CD4-positive, alpha-beta T cell (primary cell): Measurements from ENCODE around the gene KIAA1328. TPM values are rescaled to one million over a fixed set of nuclear protein-coding genes. Genes with fewer than 3 reads are reported as not detected.

Source experiments
- ATAC-seq: fragments of 200-7000 bp; cut with Tn5 transposase; one replicate; pipeline ENCODE4 v1.10.0; 2022; ENCODE audit warnings: mild to moderate bottlenecking; ENCODE audit not compliant: poor library complexity
- CTCF ChIA-PET: fragments of 350-600 bp; sonication (Branson Sonifier 250); formaldehyde crosslinking; loops from one replicate; lab custom pipeline; 2021; ENCODE audit warnings: antibody characterized with exemption, inconsistent platforms; lab: Charles Lee
- POLR2A ChIA-PET: fragments of 350-600 bp; sonication (Branson Sonifier 250); formaldehyde crosslinking; loops from one replicate; lab custom pipeline; 2021; ENCODE audit warnings: antibody characterized with exemption, inconsistent platforms; lab: Charles Lee
- DNase-seq, 14 experiments: peaks; one replicate each; pipeline ENCODE4 v3.0.0-alpha.2; 2013 to 2020; ENCODE audit warnings: mixed read lengths in 2 of 14
- H3K27ac ChIP-seq, 2 donors: one replicate each; pipeline versions ENCODE4 v1.5.1 to v1.7.0; 2013; ENCODE audit warnings: low read length in 2 of 2, low read depth in 1 of 2, mild to moderate bottlenecking in 1 of 2
- H3K27me3 ChIP-seq, 2 experiments: 1 replicate in 1 of 2; 2 replicates in 1 of 2; pipeline versions ENCODE4 v1.6.1 to v1.7.0; 2013; ENCODE audit warnings: low read length in 2 of 2, control low read depth in 1 of 2, mild to moderate bottlenecking in 1 of 2, moderate library complexity in 1 of 2; ENCODE audit not compliant: insufficient read depth in 2 of 2, control insufficient read depth in 1 of 2
- H3K36me3 ChIP-seq: one replicate; pipeline ENCODE4 v1.6.1; 2013; ENCODE audit warnings: low read length, control low read depth; ENCODE audit not compliant: insufficient read depth
- H3K4me1 ChIP-seq: one replicate; pipeline ENCODE4 v1.6.1; 2013; ENCODE audit warnings: low read length, control low read depth; ENCODE audit not compliant: insufficient read depth
- H3K4me3 ChIP-seq: one replicate; pipeline ENCODE4 v1.5.1; 2013; ENCODE audit warnings: mild to moderate bottlenecking, low read length, moderate library complexity
- H3K9me3 ChIP-seq, 2 experiments: 1 replicate in 1 of 2; 2 replicates in 1 of 2; pipeline versions ENCODE4 v1.6.1 to v1.7.0; 2013; ENCODE audit warnings: low read length in 2 of 2, mild to moderate bottlenecking in 2 of 2, control low read depth in 1 of 2, moderate library complexity in 1 of 2; ENCODE audit not compliant: control insufficient read depth in 1 of 2, insufficient read depth in 1 of 2
- H3K27ac Mint-ChIP-seq: one replicate; pipeline ENCODE4 v1.8.0; 2020; ENCODE audit warnings: mixed read lengths
- H3K27me3 Mint-ChIP-seq: one replicate; pipeline ENCODE4 v1.8.0; 2021; ENCODE audit warnings: mixed read lengths
- H3K36me3 Mint-ChIP-seq: one replicate; pipeline ENCODE4 v1.8.0; 2021; ENCODE audit warnings: low read depth, mixed read lengths
- H3K4me1 Mint-ChIP-seq: one replicate; pipeline ENCODE4 v1.8.0; 2021; ENCODE audit warnings: low read depth, mixed read lengths
- H3K4me3 Mint-ChIP-seq: one replicate; pipeline ENCODE4 v1.8.0; 2020; ENCODE audit warnings: mild to moderate bottlenecking, mixed read lengths
- H3K9me3 Mint-ChIP-seq: one replicate; pipeline ENCODE4 v1.8.0; 2020; ENCODE audit warnings: mixed read lengths
- CTCF ChIP-seq: fragments of 200-600 bp; IDR thresholded peaks from one replicate; pipeline ENCODE4 v1.8.0; 2022; ENCODE audit warnings: antibody characterized with exemption, mild to moderate bottlenecking
- intact Hi-C, 2 experiments: fragments of 100-400 bp; cut with DNase I in 1 of 2; cut with micrococcal nuclease in 1 of 2; formaldehyde crosslinking; loops; one replicate each; pipeline versions ENCODE4 v1.15.1 to v1.9.0; 2023 to 2025; cut with DNase I, micrococcal nuclease
- total RNA-seq, 174 experiments: library from RNA in 2 of 174; stranded (reverse) in 2 of 174; gene quantifications; one replicate each; pipeline ENCODE4 v1.2.3 and lab custom pipeline; 2021 to 2026

KIAA1328 gene
- total RNA-seq, 2 experiments from 2014 or later = 8.7 to 9.4 TPM

DNA sequence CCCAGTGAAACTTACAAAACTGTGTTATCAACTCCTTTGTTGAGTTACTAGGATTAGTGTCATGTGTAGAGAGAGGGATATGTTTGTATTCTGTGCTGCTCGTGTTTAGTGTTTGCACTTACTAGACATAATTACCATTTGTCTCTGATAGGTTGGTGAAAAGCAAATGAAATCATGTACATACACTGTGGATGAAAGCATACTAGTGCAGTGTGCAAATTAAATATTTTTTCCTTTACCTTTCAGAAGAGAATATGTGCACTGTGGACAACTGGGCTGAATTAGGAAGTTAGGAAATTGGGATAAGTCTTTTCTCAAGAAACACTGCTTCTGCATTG lies 1.2 kb downstream of the KIAA1328 start:
- Mint-ChIP-seq H3K27me3 (no peaks in the 10 kb centered on the region), H3K36me3 (peaks cover 5% of the 10 kb centered on the region), H3K4me3 (peak overlapping the region; percentile 87), H3K4me1 (peaks cover 53% of the 10 kb centered on the region), H3K9me3 (no peaks in the 10 kb centered on the region), H3K27ac (peak overlapping the region; percentile 73)
- H3K9me3 ChIP-seq = no peaks in the 10 kb centered on the region
- POLR2A ChIA-PET = interaction anchor here (1.1 to 2.2 kb wide), 2 partner anchors 16 to 701 kb away, joined by 3 to 12 read pairs; partner anchors contain the start of genes ELP2 and SLC39A6
- CTCF ChIA-PET = no interaction called here
- H3K4me3 ChIP-seq = no peak overlapping the region
- H3K36me3 ChIP-seq = peaks cover 1% of the 10 kb centered on the region
- H3K4me1 ChIP-seq = peaks cover 24% of the 10 kb centered on the region
- no peaks in the 10 kb centered on the region for H3K27me3 ChIP-seq
- no peak for DNase-seq
- TF ChIP-seq CTCF = no peak
- intact Hi-C loops = no loop called here
- peak overlapping the region in 1 of 2 donors; percentile 78 for H3K27ac ChIP-seq
- ATAC-seq = no peak

DNA sequence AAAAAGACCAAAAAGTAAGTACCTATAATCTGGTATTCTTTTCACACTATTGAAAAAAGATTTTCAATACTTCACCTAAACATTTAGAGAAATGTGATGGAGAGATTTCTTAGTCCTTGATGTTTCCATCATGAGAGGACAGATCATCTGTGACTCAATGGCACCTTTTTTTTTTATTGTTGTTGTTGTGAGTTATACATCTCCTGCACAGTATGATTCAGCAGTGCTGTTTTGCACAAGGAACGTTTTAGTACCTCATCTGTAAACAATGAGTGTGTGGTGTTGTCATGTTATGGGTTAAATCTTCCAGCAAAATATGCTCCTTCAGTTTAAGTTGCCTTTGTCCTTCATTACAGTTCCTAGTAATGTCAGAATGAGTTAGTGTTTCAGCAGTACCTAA lies 2.2 kb downstream of the KIAA1328 start:
- ChIA-PET POLR2A (no interaction called here), CTCF (no interaction called here)
- H3K4me1 Mint-ChIP-seq = peaks cover 53% of the 10 kb centered on the region
- no peaks in the 10 kb centered on the region for H3K27me3 ChIP-seq
- H3K27ac Mint-ChIP-seq = peak overlapping the region; percentile 73
- no peak for ATAC-seq
- DNase-seq = no peak
- no peak overlapping the region for H3K4me3 ChIP-seq
- H3K4me3 Mint-ChIP-seq = peak overlapping the region; percentile 61
- H3K27ac ChIP-seq = no peak overlapping the region
- H3K9me3 Mint-ChIP-seq = no peaks in the 10 kb centered on the region
- peaks cover 12% of the 10 kb centered on the region for H3K36me3 ChIP-seq
- TF ChIP-seq CTCF = no peak
- H3K4me1 ChIP-seq = peaks cover 24% of the 10 kb centered on the region
- H3K27me3 Mint-ChIP-seq = no peaks in the 10 kb centered on the region
- intact Hi-C loops = no loop called here
- H3K9me3 ChIP-seq = no peaks in the 10 kb centered on the region
- peaks cover 15% of the 10 kb centered on the region for H3K36me3 Mint-ChIP-seq

DNA sequence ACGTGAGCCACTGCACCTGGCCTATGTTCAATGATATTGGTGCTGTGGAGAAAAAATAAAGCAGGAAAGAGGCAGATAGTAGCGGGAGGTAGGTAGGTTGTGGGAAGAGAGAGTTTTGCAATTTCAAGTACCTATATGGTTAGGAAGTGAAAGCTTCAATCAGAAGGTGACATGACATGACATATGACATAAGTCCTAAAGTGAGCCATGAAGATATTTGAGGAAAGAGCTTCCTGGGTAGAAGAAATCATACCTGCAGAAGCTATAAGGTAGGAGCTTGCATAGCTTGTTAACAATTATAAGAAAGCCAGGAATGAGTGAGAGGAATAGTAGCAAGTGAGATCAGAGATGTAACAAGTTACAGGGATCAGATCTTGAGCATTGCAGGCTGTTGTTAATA lies 4.2 kb downstream of the KIAA1328 start:
- ChIA-PET POLR2A (no interaction called here), CTCF (no interaction called here)
- Histone ChIP-seq H3K27ac (no peak overlapping the region), H3K36me3 (peaks cover 12% of the 10 kb centered on the region), H3K9me3 (no peaks in the 10 kb centered on the region), H3K4me1 (peaks cover 14% of the 10 kb centered on the region), H3K4me3 (no peak overlapping the region), H3K27me3 (no peaks in the 10 kb centered on the region)
- Mint-ChIP-seq H3K27me3 (no peaks in the 10 kb centered on the region), H3K36me3 (peaks cover 34% of the 10 kb centered on the region), H3K4me1 (peaks cover 34% of the 10 kb centered on the region), H3K9me3 (no peaks in the 10 kb centered on the region), H3K27ac (no peak overlapping the region), H3K4me3 (no peak overlapping the region)
- no peak for ATAC-seq
- intact Hi-C loops = no loop called here
- no peak for DNase-seq
- no peak for TF ChIP-seq CTCF
